HepG2 (cell line): ENCODE measurements around the gene STK39. TPM values are rescaled to one million over a fixed set of nuclear protein-coding genes. Genes with fewer than 3 reads are reported as not detected.
A peak's percentile ranks its signal among the peaks of the same experiment; 100 is the strongest.

Source experiments
- ASH2L ChIP-seq: fragments of 300-600, 200-600 bp; sonication (generic); IDR thresholded peaks from 2 replicates; pipeline ENCODE4 v1.7.0; 2017; ENCODE audit warnings: low read depth, mild to moderate bottlenecking, moderate library complexity, mixed read lengths, low read length; ENCODE audit not compliant: insufficient read length
- CBX5 ChIP-seq: sonication (generic); formaldehyde crosslinking; IDR thresholded peaks from 2 replicates; pipeline ENCODE4 v1.4.0; 2020; ENCODE audit warnings: missing genetic modification reagents, borderline replicate concordance
- CEBPZ ChIP-seq: IDR thresholded peaks from 2 replicates; pipeline ENCODE4 v1.6.1; 2012; ENCODE audit warnings: low read length, improper control_type of control experiment
- EEA1 ChIP-seq: sonication (generic); formaldehyde crosslinking; IDR thresholded peaks from 2 replicates; pipeline ENCODE4 v1.5.1; 2020; ENCODE audit warnings: mild to moderate bottlenecking, missing genetic modification reagents, borderline replicate concordance
- ZNF281 ChIP-seq: sonication (generic); formaldehyde crosslinking; IDR thresholded peaks from 2 replicates; pipeline ENCODE4 v1.4.0; 2020; ENCODE audit warnings: missing genetic modification reagents, borderline replicate concordance
- ZNF407 ChIP-seq: sonication (generic); formaldehyde crosslinking; IDR thresholded peaks from one replicate; pipeline ENCODE4 v1.5.1; 2020; ENCODE audit warnings: mild to moderate bottlenecking, missing genetic modification reagents; ENCODE audit errors: not compliant biosample characterization
- ZNF563 ChIP-seq: sonication (generic); formaldehyde crosslinking; IDR thresholded peaks from 2 replicates; pipeline ENCODE4 v1.8.0; 2022; ENCODE audit warnings: mild to moderate bottlenecking, moderate library complexity, missing genetic modification reagents
- ZNF678 ChIP-seq: sonication (generic); formaldehyde crosslinking; IDR thresholded peaks from 2 replicates; pipeline ENCODE4 v1.4.0; 2020; ENCODE audit warnings: mild to moderate bottlenecking, missing genetic modification reagents
- polyA plus RNA-seq, 8 experiments: library from polyadenylated mRNA; depleted of rRNA in 3 of 8; stranded (reverse) in 7 of 8; unstranded in 1 of 8; fragments of >200 nt; fragmentation: Illumina TruSeq in 4 of 8; extraction: Trizol in 4 of 8; gene quantifications; 2 replicates each; pipeline versions ENCODE4 v1.2.1 to v1.2.3, GENCODE V29; 2011 to 2016; ENCODE audit warnings: low read depth in 4 of 8, missing spikeins in 1 of 8, mixed read lengths in 1 of 8; ENCODE audit not compliant: insufficient read depth in 1 of 8
- total RNA-seq, 5 experiments: library from RNA; depleted of rRNA; stranded (reverse); fragments of >200 nt; fragmentation: Illumina TruSeq; extraction: Trizol; gene quantifications; 2 replicates each; pipeline ENCODE4 v1.2.3, GENCODE V29; 2016; ENCODE audit warnings: low read depth in 1 of 5
- TF ChIP-seq, protein P1 (sequence below): sonication (generic); formaldehyde crosslinking; conservative IDR thresholded peaks from 2 replicates; pipeline ENCODE4 v1.4.0; 2020; ENCODE audit warnings: mild to moderate bottlenecking, missing genetic modification reagents, moderate library complexity

Gene STK39
- total and polyA plus RNA-seq, 2 of the 13 experiments (the other 11 are each of a cell fraction or from before 2014, with no cell fraction given): 27.3 to 38.4 TPM

GRCh38 chr2:168190590-168191336 is 56.6 kb downstream of the STK39 start (continued):
- TF ChIP-seq ZNF281: peak; percentile 55; the same call in 1 of the 2 replicates
- TF ChIP-seq ASH2L: peak; percentile 95
- no peak; the same call in 1 of the 2 replicates for TF ChIP-seq CBX5
- TF ChIP-seq ZNF678: no peak
- TF ChIP-seq CEBPZ: no peak
- peak; percentile 37 for TF ChIP-seq ZNF407
- no peak for TF ChIP-seq EEA1 (CRISPR knock-in tag)
- no peak for TF ChIP-seq ZNF563 (CRISPR knock-in tag)
- TF ChIP-seq, protein P1, sequence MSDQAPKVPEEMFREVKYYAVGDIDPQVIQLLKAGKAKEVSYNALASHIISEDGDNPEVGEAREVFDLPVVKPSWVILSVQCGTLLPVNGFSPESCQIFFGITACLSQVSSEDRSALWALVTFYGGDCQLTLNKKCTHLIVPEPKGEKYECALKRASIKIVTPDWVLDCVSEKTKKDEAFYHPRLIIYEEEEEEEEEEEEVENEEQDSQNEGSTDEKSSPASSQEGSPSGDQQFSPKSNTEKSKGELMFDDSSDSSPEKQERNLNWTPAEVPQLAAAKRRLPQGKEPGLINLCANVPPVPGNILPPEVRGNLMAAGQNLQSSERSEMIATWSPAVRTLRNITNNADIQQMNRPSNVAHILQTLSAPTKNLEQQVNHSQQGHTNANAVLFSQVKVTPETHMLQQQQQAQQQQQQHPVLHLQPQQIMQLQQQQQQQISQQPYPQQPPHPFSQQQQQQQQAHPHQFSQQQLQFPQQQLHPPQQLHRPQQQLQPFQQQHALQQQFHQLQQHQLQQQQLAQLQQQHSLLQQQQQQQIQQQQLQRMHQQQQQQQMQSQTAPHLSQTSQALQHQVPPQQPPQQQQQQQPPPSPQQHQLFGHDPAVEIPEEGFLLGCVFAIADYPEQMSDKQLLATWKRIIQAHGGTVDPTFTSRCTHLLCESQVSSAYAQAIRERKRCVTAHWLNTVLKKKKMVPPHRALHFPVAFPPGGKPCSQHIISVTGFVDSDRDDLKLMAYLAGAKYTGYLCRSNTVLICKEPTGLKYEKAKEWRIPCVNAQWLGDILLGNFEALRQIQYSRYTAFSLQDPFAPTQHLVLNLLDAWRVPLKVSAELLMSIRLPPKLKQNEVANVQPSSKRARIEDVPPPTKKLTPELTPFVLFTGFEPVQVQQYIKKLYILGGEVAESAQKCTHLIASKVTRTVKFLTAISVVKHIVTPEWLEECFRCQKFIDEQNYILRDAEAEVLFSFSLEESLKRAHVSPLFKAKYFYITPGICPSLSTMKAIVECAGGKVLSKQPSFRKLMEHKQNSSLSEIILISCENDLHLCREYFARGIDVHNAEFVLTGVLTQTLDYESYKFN (CRISPR knock-in tag): peak; percentile 98
